GM12864 (cell line): ENCODE data around the gene CPO.

Experiments used
- DNase-seq: peaks from one replicate; pipeline ENCODE4 v3.0.0-alpha.2; 2011; ENCODE audit warnings: low read depth
- H3K4me3 ChIP-seq: 2 replicates; pipeline ENCODE4 v1.5.1; 2011; ENCODE audit warnings: mild to moderate bottlenecking, low read depth, low read length, control low read depth
- TF ChIP-seq, protein P1 (sequence below): IDR thresholded peaks from 2 replicates; pipeline ENCODE4 v1.5.1; 2011; ENCODE audit warnings: low read depth, mild to moderate bottlenecking, moderate library complexity, low read length, control low read depth, inconsistent platforms; ENCODE audit errors: missing control alignments

Gene CPO

DNA sequence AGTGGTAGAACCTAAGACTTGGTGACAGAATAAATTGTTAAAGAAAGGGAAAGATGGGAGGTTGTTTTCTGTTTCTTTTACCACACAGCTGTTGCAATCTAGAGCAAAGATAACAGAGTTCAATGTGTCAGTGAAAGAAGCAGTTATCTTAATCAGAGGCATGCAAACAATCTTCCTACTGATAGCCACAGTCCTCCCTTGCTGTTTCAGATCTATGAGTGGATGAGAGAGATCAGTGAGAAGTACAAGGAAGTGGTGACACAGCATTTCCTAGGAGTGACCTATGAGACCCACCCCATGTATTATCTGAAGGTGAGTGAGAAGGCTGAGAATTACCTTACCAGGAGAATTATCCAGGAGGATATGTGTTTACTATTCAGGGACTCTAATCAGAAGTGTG, 15.9 kb downstream of the CPO start:
- TF ChIP-seq, protein P1, sequence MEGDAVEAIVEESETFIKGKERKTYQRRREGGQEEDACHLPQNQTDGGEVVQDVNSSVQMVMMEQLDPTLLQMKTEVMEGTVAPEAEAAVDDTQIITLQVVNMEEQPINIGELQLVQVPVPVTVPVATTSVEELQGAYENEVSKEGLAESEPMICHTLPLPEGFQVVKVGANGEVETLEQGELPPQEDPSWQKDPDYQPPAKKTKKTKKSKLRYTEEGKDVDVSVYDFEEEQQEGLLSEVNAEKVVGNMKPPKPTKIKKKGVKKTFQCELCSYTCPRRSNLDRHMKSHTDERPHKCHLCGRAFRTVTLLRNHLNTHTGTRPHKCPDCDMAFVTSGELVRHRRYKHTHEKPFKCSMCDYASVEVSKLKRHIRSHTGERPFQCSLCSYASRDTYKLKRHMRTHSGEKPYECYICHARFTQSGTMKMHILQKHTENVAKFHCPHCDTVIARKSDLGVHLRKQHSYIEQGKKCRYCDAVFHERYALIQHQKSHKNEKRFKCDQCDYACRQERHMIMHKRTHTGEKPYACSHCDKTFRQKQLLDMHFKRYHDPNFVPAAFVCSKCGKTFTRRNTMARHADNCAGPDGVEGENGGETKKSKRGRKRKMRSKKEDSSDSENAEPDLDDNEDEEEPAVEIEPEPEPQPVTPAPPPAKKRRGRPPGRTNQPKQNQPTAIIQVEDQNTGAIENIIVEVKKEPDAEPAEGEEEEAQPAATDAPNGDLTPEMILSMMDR, result no peak
- no peak for DNase-seq
- H3K4me3 ChIP-seq, result no peak overlapping the region

DNA sequence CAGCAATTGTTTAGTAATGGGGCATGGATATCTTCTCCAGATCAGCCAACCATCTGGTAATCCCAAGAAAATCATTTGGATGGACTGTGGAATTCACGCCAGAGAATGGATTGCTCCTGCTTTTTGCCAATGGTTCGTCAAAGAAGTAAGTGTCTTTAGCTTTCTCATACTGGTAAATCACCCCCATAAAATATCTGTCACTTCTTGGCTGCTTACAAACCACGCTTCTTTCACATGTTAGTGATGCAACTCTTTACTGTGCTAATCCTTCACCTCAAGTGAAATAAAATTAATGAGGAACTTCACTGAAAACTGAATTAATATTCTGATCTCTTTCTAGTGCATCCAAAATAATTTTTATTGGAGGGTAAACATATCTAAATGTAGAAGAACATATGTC, 18.9 kb downstream of the CPO start:
- no peak overlapping the region for H3K4me3 ChIP-seq
- no peak for DNase-seq
- TF ChIP-seq, protein P1, result no peak

DNA sequence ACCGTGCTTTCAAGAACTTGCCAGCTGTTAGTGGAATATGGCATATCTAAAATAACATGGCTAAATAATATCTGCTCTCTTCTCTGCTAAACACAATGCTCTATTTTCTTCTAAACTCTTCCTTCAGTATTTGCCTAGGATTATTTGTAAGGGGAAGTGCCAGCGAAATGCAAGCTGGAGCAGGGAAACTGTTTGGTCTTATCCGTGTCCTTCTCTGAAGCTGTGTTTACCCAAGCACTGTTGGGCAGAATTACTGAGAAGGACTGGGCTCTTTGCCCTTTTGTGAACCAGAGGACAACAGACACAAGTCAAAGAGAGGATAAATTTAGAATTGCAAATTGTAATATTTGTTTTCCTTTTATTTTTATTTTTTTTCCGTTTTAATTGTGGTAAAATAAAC, 23.6 kb downstream of the CPO start:
- TF ChIP-seq, protein P1, result no peak
- H3K4me3 ChIP-seq, result no peak overlapping the region
- no peak for DNase-seq

DNA sequence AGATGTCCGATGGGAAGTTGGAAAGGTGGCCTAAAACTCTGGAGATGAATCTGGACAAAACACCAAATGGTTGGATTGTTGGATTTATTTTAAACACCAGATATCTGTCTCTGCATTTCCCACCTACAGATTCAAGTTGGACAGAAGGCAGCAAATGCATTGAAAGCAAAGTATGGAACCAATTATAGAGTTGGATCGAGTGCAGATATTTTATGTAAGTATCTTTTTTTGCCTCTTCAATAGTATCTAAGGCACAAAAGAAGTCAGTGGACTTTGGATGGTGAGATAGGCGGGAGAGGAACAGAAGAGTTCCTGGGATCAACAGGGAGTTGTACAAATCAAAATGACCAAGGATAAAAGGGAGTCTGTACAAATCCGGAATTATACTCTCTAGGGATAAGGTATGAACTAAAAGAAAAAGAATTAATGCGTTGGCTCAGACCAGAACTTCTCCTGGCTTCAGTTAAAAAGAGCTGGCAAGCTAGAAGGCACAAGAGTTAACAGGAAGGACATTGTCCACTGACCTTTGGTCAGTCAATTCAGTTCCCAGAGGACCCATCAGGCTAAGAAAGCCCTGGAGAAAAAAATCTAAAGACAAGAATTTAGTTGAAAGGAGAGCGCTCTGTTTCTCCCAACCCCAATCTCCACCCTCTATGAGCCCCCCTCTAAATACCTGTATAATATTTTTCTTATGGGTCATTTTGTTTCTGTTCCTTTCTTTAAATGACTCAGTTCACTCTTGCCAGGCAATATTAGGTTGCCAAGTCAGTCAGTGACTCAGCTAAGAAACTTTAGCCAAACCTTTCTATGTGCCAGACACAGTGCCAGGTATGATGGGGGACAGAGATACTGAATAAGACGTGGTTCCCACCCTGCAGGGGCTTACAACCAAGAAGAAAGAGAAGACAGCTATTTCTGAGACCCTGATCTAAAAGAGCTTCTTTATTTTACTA, 29.1 kb downstream of the CPO start:
- TF ChIP-seq, protein P1, result no peak
- H3K4me3 ChIP-seq, result no peak overlapping the region
- no peak for DNase-seq

DNA sequence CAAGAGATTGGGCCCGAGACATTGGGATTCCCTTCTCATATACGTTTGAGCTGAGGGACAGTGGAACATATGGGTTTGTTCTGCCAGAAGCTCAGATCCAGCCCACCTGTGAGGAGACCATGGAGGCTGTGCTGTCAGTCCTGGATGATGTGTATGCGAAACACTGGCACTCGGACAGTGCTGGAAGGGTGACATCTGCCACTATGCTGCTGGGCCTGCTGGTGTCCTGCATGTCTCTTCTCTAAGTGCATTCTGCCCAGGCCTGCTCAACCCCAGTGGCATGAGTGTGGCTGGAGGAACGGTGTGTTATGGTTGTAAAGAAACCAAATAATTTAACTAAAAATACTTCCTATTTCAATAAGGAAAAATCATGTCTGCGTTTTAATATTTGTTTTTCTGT, 29.9 kb downstream of the CPO start:
- no peak overlapping the region for H3K4me3 ChIP-seq
- no peak for DNase-seq
- TF ChIP-seq, protein P1, result no peak

DNA sequence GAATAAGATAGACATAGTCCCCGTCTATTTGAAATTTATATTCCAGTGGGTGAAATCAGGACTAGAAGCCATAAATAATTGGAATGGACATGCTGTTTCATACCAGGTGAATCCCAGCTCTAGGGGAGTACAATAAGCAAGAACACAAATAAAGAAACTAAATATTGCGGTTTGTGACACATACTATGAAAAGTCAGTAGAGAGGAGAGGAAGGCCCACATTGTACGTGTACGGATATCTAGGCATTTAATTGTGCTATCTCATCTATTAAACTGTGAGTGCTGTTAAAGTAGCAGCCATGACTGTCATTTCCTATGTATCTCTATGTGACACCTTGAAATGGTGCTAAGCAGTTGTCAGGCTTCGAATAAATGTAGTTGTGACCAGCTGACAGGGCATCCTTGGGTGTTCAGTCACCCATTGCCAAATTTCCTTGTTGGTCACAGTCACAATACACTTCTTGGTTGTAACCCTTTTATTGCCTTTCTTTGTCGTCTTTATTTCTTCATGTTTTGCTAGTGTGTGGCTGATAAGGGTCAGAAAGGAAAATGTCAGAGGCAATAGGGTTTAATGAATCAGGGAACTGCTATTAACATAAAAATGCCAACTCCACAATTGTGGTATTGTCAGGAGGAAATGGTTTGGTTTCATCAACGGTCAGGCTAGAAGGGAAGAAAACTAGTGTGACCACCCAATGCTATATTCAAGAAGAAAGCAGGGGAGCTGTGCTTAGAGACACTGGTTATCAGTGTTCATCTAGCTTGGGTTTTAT, 31.5 kb downstream of the CPO start:
- H3K4me3 ChIP-seq, result no peak overlapping the region
- TF ChIP-seq, protein P1, result no peak
- no peak for DNase-seq
